ENCODE measurements around the gene ITGAL. TPM values are rescaled to one million over a fixed set of nuclear protein-coding genes. Genes with fewer than 3 reads are reported as not detected.

The ITGAL gene
- total RNA-seq (2014; rRNA removed; shearing (Covaris generic)) = not detected in 2 replicates

GRCh38 chr16:30472328-30472942 is at the start of gene ITGAL:
Gene ITGAL, plus strand, starts transcription at chr16:30472742. Its CDS starts 96 bp downstream, at chr16:30472838.
- DNase-seq (ENCODE audit: low read depth in 1 of 2, low spot score in 2 of 2) = no peak
- no peaks in the 10 kb centered on the region for H3K9me3 ChIP-seq (replicated peaks)
- no peak within 1 kb of the TSS for H3K27ac ChIP-seq
- H3K27me3 ChIP-seq (replicated peaks) = no peaks in the 10 kb centered on the region; the same call in 1 of the 2 replicates
- no peaks in the 10 kb centered on the region for H3K4me1 ChIP-seq (replicated peaks)
- no peaks in the 10 kb centered on the region for H3K36me3 ChIP-seq
- H3K4me3 ChIP-seq = no peak within 1 kb of the TSS

GRCh38 chr16:30428055-30428454 is 44.5 kb upstream of the ITGAL start:
- H3K4me3 ChIP-seq = no peak overlapping the region
- no peaks in the 10 kb centered on the region for H3K27me3 ChIP-seq (replicated peaks)
- no peaks in the 10 kb centered on the region for H3K9me3 ChIP-seq (replicated peaks)
- peaks cover 16% of the 10 kb centered on the region for H3K4me1 ChIP-seq (replicated peaks)
- no peak for DNase-seq (ENCODE audit: low read depth in 1 of 2, low spot score in 2 of 2)
- no peak overlapping the region for H3K27ac ChIP-seq
- peaks cover 48% of the 10 kb centered on the region for H3K36me3 ChIP-seq

- DNase-seq (ENCODE audit: low read depth in 1 of 2, low spot score in 2 of 2) = no peak
- Histone ChIP-seq H3K4me1 (replicated peaks) (peaks cover 16% of the 10 kb centered on the region), H3K4me3 (peak overlapping the region; percentile 60), H3K27me3 (replicated peaks) (no peaks in the 10 kb centered on the region), H3K27ac (no peak overlapping the region), H3K36me3 (peaks cover 37% of the 10 kb centered on the region), H3K9me3 (replicated peaks) (no peaks in the 10 kb centered on the region)
Observed at GRCh38 chr16:30429418-30429677, 43.2 kb upstream of the ITGAL start.

- H3K9me3 ChIP-seq (replicated peaks) = no peaks in the 10 kb centered on the region
- peak; percentile 96 to 97 for DNase-seq (ENCODE audit: low read depth in 1 of 2, low spot score in 2 of 2)
- peak within 1 kb of the TSS; percentile 60 for H3K4me3 ChIP-seq
- H3K27me3 ChIP-seq (replicated peaks) = no peaks in the 10 kb centered on the region
- H3K36me3 ChIP-seq = peaks cover 34% of the 10 kb centered on the region
- peak within 1 kb of the TSS; percentile 26; the same call in 1 of the 2 replicates for H3K27ac ChIP-seq
- H3K4me1 ChIP-seq (replicated peaks) = peaks cover 16% of the 10 kb centered on the region
Observed at GRCh38 chr16:30429678-30430427, 42.7 kb upstream of the ITGAL start, which contains the start of gene DCTPP1. Gene DCTPP1, minus strand, starts transcription at chr16:30430030. Its CDS starts 50 bp downstream, at chr16:30429980.

- Histone ChIP-seq H3K27ac (no peak overlapping the region), H3K27me3 (replicated peaks) (no peaks in the 10 kb centered on the region), H3K4me1 (replicated peaks) (peaks cover 16% of the 10 kb centered on the region), H3K9me3 (replicated peaks) (no peaks in the 10 kb centered on the region), H3K36me3 (peaks cover 28% of the 10 kb centered on the region), H3K4me3 (peak overlapping the region; percentile 60)
- no peak for DNase-seq (ENCODE audit: low read depth in 1 of 2, low spot score in 2 of 2)
Observed at GRCh38 chr16:30430428-30430970, 42.0 kb upstream of the ITGAL start.

GRCh38 chr16:30434852-30435251 is 37.7 kb upstream of the ITGAL start:
- Histone ChIP-seq H3K27ac (no peak overlapping the region), H3K9me3 (replicated peaks) (no peaks in the 10 kb centered on the region), H3K27me3 (replicated peaks) (no peaks in the 10 kb centered on the region), H3K4me3 (no peak overlapping the region), H3K4me1 (replicated peaks) (peaks cover 6% of the 10 kb centered on the region), H3K36me3 (no peaks in the 10 kb centered on the region)
- no peak for DNase-seq (ENCODE audit: low read depth in 1 of 2, low spot score in 2 of 2)

- H3K36me3 ChIP-seq = no peaks in the 10 kb centered on the region
- no peaks in the 10 kb centered on the region for H3K4me1 ChIP-seq (replicated peaks)
- H3K27ac ChIP-seq = no peak overlapping the region
- DNase-seq (ENCODE audit: low read depth in 1 of 2, low spot score in 2 of 2) = no peak
- no peaks in the 10 kb centered on the region for H3K27me3 ChIP-seq (replicated peaks)
- H3K4me3 ChIP-seq = no peak overlapping the region
- H3K9me3 ChIP-seq (replicated peaks) = no peaks in the 10 kb centered on the region
Observed at GRCh38 chr16:30437511-30438046, 35.0 kb upstream of the ITGAL start.

- no peak for DNase-seq (ENCODE audit: low read depth in 1 of 2, low spot score in 2 of 2)
- no peak overlapping the region for H3K27ac ChIP-seq
- H3K4me1 ChIP-seq (replicated peaks) = no peaks in the 10 kb centered on the region
- H3K27me3 ChIP-seq (replicated peaks) = no peaks in the 10 kb centered on the region
- no peaks in the 10 kb centered on the region for H3K9me3 ChIP-seq (replicated peaks)
- peaks cover 10% of the 10 kb centered on the region for H3K36me3 ChIP-seq
- no peak overlapping the region for H3K4me3 ChIP-seq
Observed at GRCh38 chr16:30438835-30439234, 33.7 kb upstream of the ITGAL start.

GRCh38 chr16:30439720-30440348 is 32.7 kb upstream of the ITGAL start:
- no peaks in the 10 kb centered on the region for H3K27me3 ChIP-seq (replicated peaks)
- no peak overlapping the region for H3K27ac ChIP-seq
- DNase-seq (ENCODE audit: low read depth in 1 of 2, low spot score in 2 of 2) = no peak
- no peak overlapping the region for H3K4me3 ChIP-seq
- H3K9me3 ChIP-seq (replicated peaks) = no peaks in the 10 kb centered on the region
- peaks cover 20% of the 10 kb centered on the region for H3K36me3 ChIP-seq
- H3K4me1 ChIP-seq (replicated peaks) = peaks cover 9% of the 10 kb centered on the region

- H3K36me3 ChIP-seq = peaks cover 26% of the 10 kb centered on the region
- no peaks in the 10 kb centered on the region for H3K27me3 ChIP-seq (replicated peaks)
- H3K27ac ChIP-seq = no peak overlapping the region
- H3K9me3 ChIP-seq (replicated peaks) = no peaks in the 10 kb centered on the region
- peaks cover 16% of the 10 kb centered on the region for H3K4me1 ChIP-seq (replicated peaks)
- no peak overlapping the region for H3K4me3 ChIP-seq
- no peak for DNase-seq (ENCODE audit: low read depth in 1 of 2, low spot score in 2 of 2)
Observed at GRCh38 chr16:30443631-30444030, 28.9 kb upstream of the ITGAL start.

GRCh38 chr16:30444231-30445148 is 28.1 kb upstream of the ITGAL start:
- DNase-seq (ENCODE audit: low read depth in 1 of 2, low spot score in 2 of 2) = no peak
- Histone ChIP-seq H3K27ac (peak overlapping the region; percentile 95), H3K36me3 (peaks cover 26% of the 10 kb centered on the region), H3K4me3 (peak overlapping the region; percentile 77), H3K9me3 (replicated peaks) (no peaks in the 10 kb centered on the region), H3K27me3 (replicated peaks) (no peaks in the 10 kb centered on the region), H3K4me1 (replicated peaks) (peaks cover 16% of the 10 kb centered on the region)

GRCh38 chr16:30445149-30445407 is 27.5 kb upstream of the ITGAL start:
- H3K36me3 ChIP-seq = peaks cover 26% of the 10 kb centered on the region
- peak overlapping the region; percentile 95 for H3K27ac ChIP-seq
- H3K9me3 ChIP-seq (replicated peaks) = no peaks in the 10 kb centered on the region
- H3K4me1 ChIP-seq (replicated peaks) = peaks cover 16% of the 10 kb centered on the region
- DNase-seq (ENCODE audit: low read depth in 1 of 2, low spot score in 2 of 2) = no peak
- H3K27me3 ChIP-seq (replicated peaks) = no peaks in the 10 kb centered on the region
- H3K4me3 ChIP-seq = peak overlapping the region; percentile 77

Data from SJSA1 (cell line).